Measurements from ENCODE around the gene GNB1L. TPM values are rescaled to one million over a fixed set of nuclear protein-coding genes. Genes with fewer than 3 reads are reported as not detected.

GNB1L gene
- total RNA-seq, 1 experiment from 2014 or later: 27.0 TPM

GRCh38 chr22:19816372-19817119 is 38.1 kb downstream of the GNB1L start:
- Histone ChIP-seq H2AFZ (ENCODE audit: low read length) (no peak overlapping the region), H3F3A (ENCODE audit: low read length, unreplicated experiment) (no peaks in the 10 kb centered on the region), H3K9me2 (replicated peaks; ENCODE audit: low read length) (no peaks in the 10 kb centered on the region), H4K20me1 (ENCODE audit: low read length) (no peaks in the 10 kb centered on the region), H3K27me3 (ENCODE audit: low read length) (no peaks in the 10 kb centered on the region), H3K27ac (ENCODE audit: low read length) (no peak overlapping the region), H3K9ac (ENCODE audit: low read length) (no peak overlapping the region), H3K79me2 (ENCODE audit: low read length) (no peaks in the 10 kb centered on the region), H3K36me3 (ENCODE audit: low read depth, low read length) (no peaks in the 10 kb centered on the region), H3K4me3 (ENCODE audit: low read length) (no peak overlapping the region), H3K4me1 (ENCODE audit: insufficient read depth, low read length) (no peaks in the 10 kb centered on the region), H3K9me3 (ENCODE audit: low read length) (no peaks in the 10 kb centered on the region), H3K4me2 (ENCODE audit: low read length) (no peak overlapping the region)
- intact Hi-C loops (cut with micrococcal nuclease): no loop called here
- POLR2A ChIA-PET (ENCODE audit: unreplicated experiment): no interaction called here
- no TSS peak for BruUV-seq (replicated peaks)
- no peak for ATAC-seq
- TF ChIP-seq EZH2 (IDR thresholded peaks at IDR 0.05; ENCODE audit: low read length, unreplicated experiment) (no peak), EZH2phosphoT487 (IDR thresholded peaks at IDR 0.05; ENCODE audit: borderline replicate concordance, low read length) (no peak)
- TF ChIP-seq, protein P1, sequence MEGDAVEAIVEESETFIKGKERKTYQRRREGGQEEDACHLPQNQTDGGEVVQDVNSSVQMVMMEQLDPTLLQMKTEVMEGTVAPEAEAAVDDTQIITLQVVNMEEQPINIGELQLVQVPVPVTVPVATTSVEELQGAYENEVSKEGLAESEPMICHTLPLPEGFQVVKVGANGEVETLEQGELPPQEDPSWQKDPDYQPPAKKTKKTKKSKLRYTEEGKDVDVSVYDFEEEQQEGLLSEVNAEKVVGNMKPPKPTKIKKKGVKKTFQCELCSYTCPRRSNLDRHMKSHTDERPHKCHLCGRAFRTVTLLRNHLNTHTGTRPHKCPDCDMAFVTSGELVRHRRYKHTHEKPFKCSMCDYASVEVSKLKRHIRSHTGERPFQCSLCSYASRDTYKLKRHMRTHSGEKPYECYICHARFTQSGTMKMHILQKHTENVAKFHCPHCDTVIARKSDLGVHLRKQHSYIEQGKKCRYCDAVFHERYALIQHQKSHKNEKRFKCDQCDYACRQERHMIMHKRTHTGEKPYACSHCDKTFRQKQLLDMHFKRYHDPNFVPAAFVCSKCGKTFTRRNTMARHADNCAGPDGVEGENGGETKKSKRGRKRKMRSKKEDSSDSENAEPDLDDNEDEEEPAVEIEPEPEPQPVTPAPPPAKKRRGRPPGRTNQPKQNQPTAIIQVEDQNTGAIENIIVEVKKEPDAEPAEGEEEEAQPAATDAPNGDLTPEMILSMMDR (conservative IDR thresholded peaks at IDR 0.05; ENCODE audit: low read depth, low read length): no peak
- no peak for DNase-seq
- CTCF ChIA-PET: no interaction called here

- H3K4me2 ChIP-seq (ENCODE audit: low read length): no peak overlapping the region
- ChIA-PET CTCF (no interaction called here), POLR2A (ENCODE audit: unreplicated experiment) (no interaction called here)
- H3K4me3 ChIP-seq (ENCODE audit: low read length): no peak overlapping the region
- no peaks in the 10 kb centered on the region for H4K20me1 ChIP-seq (ENCODE audit: low read length)
- no peak overlapping the region for H3K9ac ChIP-seq (ENCODE audit: low read length)
- intact Hi-C loops (cut with micrococcal nuclease): no loop called here
- ATAC-seq: no peak
- H3K27me3 ChIP-seq (ENCODE audit: low read length): no peaks in the 10 kb centered on the region
- H3F3A ChIP-seq (ENCODE audit: low read length, unreplicated experiment): no peaks in the 10 kb centered on the region
- H3K36me3 ChIP-seq (ENCODE audit: low read depth, low read length): no peaks in the 10 kb centered on the region
- TF ChIP-seq EZH2phosphoT487 (IDR thresholded peaks at IDR 0.05; ENCODE audit: borderline replicate concordance, low read length): no peak
- TF ChIP-seq, protein P1 (conservative IDR thresholded peaks at IDR 0.05; ENCODE audit: low read depth, low read length): no peak
- TF ChIP-seq EZH2 (IDR thresholded peaks at IDR 0.05; ENCODE audit: low read length, unreplicated experiment): no peak
- DNase-seq: no peak
- no peaks in the 10 kb centered on the region for H3K9me2 ChIP-seq (replicated peaks; ENCODE audit: low read length)
- no peak overlapping the region for H2AFZ ChIP-seq (ENCODE audit: low read length)
- H3K9me3 ChIP-seq (ENCODE audit: low read length): no peaks in the 10 kb centered on the region
- BruUV-seq (replicated peaks): no TSS peak
- H3K4me1 ChIP-seq (ENCODE audit: insufficient read depth, low read length): no peaks in the 10 kb centered on the region
- no peaks in the 10 kb centered on the region for H3K79me2 ChIP-seq (ENCODE audit: low read length)
- H3K27ac ChIP-seq (ENCODE audit: low read length): no peak overlapping the region
Measured at GRCh38 chr22:19815823-19816290, 38.8 kb downstream of the GNB1L start.

- Histone ChIP-seq H3K4me1 (ENCODE audit: insufficient read depth, low read length) (no peaks in the 10 kb centered on the region), H3K9me2 (replicated peaks; ENCODE audit: low read length) (no peaks in the 10 kb centered on the region), H3F3A (ENCODE audit: low read length, unreplicated experiment) (no peaks in the 10 kb centered on the region), H3K4me3 (ENCODE audit: low read length) (no peak overlapping the region), H3K36me3 (ENCODE audit: low read depth, low read length) (no peaks in the 10 kb centered on the region), H4K20me1 (ENCODE audit: low read length) (no peaks in the 10 kb centered on the region), H3K4me2 (ENCODE audit: low read length) (no peak overlapping the region), H3K27ac (ENCODE audit: low read length) (no peak overlapping the region), H3K79me2 (ENCODE audit: low read length) (no peaks in the 10 kb centered on the region), H3K9ac (ENCODE audit: low read length) (no peak overlapping the region), H3K27me3 (ENCODE audit: low read length) (no peaks in the 10 kb centered on the region), H2AFZ (ENCODE audit: low read length) (no peak overlapping the region), H3K9me3 (ENCODE audit: low read length) (no peaks in the 10 kb centered on the region)
- ATAC-seq: no peak
- TF ChIP-seq EZH2 (IDR thresholded peaks at IDR 0.05; ENCODE audit: low read length, unreplicated experiment) (no peak), EZH2phosphoT487 (IDR thresholded peaks at IDR 0.05; ENCODE audit: borderline replicate concordance, low read length) (no peak)
- TF ChIP-seq, protein P1 (conservative IDR thresholded peaks at IDR 0.05; ENCODE audit: low read depth, low read length): no peak
- ChIA-PET POLR2A (ENCODE audit: unreplicated experiment) (no interaction called here), CTCF (no interaction called here)
- DNase-seq: no peak
- intact Hi-C loops (cut with micrococcal nuclease): no loop called here
- no TSS peak for BruUV-seq (replicated peaks)
Measured at GRCh38 chr22:19815093-19815822, 39.4 kb downstream of the GNB1L start.
